ENCODE results near the gene MRPS14.

Gene MRPS14

DNA sequence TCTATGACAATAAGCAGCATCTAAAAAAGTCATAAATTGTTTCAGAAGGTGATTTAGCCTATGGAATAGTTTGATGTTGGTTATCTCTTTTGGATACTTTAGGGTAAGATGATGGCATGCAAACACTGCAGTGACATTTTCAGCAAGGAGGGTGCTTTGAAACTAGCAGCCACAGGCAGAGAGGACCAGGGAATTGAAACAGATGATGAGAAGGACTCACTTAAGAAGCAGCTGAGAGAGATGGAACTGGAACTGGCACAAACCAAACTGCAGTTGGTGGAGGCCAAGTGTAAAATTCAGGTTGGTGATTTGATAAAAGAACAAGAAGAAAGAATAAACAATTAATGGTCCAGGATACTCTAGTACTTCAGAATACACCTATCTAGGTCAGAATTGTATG lies 34.7 kb downstream of the MRPS14 start:
- DNase-seq (ENCODE audit: low read depth in 2 of 2): no peak

- DNase-seq (ENCODE audit: low read depth in 2 of 2): no peak
Observed at GRCh38 chr1:174984952-174985351, 38.3 kb downstream of the MRPS14 start.

- DNase-seq (ENCODE audit: low read depth in 2 of 2): no peak
Observed at GRCh38 chr1:174982971-174983689, 40.1 kb downstream of the MRPS14 start.

- no peak for DNase-seq (ENCODE audit: low read depth in 2 of 2)
Observed at GRCh38 chr1:174976436-174977108, 46.7 kb downstream of the MRPS14 start.

- no peak for DNase-seq (ENCODE audit: low read depth in 2 of 2)
Observed at GRCh38 chr1:174975764-174976163, 47.5 kb downstream of the MRPS14 start.

DNA sequence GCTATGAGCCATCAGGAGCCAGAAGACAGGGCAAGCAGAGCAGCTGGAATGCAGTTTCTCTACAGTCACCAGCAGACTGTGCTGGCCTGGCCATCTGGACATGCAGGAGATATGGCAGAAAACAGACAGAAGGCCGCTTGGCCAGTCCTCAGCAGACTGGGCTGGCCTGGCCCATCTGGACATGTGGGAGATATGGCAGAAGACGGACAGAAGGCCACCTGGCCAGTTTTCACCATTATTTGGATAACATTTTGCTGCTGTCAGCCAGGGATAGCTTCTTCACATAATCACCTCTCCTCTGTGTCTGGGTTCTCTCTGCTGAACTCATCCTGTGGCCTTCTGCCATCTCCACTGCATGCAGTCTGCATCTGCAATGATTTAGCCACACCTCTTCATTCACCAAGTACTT lies 48.5 kb downstream of the MRPS14 start:
- no peak for DNase-seq (ENCODE audit: low read depth in 2 of 2)

- DNase-seq (ENCODE audit: low read depth in 2 of 2): no peak
Observed at GRCh38 chr1:174971902-174972301, 51.3 kb downstream of the MRPS14 start.

DNA sequence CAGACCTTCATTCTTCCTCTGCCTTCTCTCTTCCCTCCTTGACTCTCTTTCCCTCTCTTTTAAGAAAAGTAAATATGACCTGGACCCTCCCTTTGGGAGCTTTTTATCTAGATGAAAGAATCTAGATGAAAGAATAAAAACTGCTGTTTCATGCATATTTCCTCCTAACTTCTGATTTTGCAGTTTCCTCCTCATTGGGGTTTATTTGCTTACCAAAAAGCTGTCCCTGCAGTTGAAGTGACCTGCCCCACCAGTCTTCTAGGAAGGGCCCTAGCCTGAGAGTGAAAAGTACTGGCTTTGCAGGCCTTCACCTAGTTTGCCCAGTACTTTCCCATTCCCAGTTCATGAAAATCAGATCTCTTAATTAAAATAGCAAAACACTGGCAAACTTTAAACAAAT lies 51.8 kb downstream of the MRPS14 start:
- no peak for DNase-seq (ENCODE audit: low read depth in 2 of 2)

- no peak for DNase-seq (ENCODE audit: low read depth in 2 of 2)
Observed at GRCh38 chr1:174969977-174970376, 53.2 kb downstream of the MRPS14 start.

- no peak for DNase-seq (ENCODE audit: low read depth in 2 of 2)
Observed at GRCh38 chr1:174968750-174969244, 54.4 kb downstream of the MRPS14 start.

- no peak for DNase-seq (ENCODE audit: low read depth in 2 of 2)
Observed at GRCh38 chr1:174967845-174968705, 55.1 kb downstream of the MRPS14 start.

DNA sequence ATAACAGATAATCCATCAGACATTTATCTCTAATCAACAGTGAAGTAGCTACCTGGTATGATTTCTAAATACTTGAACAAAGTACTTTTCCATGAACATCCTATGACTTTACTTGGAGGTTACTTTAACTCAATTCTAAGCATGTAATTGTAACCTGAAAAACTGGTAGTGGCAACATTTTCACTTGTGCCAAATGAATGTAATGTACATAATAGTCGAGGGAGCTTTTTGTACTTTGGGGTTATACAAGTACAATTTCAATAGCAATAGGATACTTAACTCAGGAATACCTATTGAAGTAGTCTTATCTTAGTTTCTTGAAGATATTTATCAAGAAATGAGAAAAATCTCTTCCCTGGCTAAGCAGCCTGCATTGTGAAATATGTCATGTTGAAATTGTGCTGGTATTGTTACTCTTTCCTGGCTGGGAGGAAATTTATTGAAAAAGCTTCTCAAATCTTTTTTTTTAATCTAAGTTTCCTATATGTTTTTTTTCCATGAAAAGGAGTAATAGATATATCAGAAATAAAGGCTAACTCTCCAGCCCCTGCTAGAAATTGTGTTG lies 57.1 kb downstream of the MRPS14 start:
- DNase-seq (ENCODE audit: low read depth in 2 of 2): no peak

GRCh38 chr1:174965362-174966007 lies 57.7 kb downstream of the MRPS14 start:
- no peak for DNase-seq (ENCODE audit: low read depth in 2 of 2)

DNA sequence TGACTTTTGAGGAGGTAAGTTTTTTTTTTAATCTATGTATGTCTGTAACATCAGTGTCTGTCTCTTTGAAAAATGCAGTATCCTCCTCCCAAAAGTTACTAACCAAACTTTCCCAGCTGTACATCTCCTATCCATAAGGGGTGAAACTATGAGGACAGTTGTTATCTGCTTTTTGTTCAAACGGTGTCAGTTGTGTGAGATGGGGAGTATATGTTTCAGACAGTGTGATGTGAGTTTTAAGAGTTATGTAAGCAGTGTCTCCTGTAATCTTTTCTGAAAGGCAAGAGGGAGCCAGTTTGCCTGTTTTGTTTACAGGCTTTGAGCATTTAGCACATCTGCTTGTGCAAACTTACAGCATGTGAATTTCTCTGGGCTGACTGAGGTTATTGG lies 58.3 kb downstream of the MRPS14 start:
- DNase-seq (ENCODE audit: low read depth in 2 of 2): no peak

GRCh38 chr1:174964261-174964971 lies 58.8 kb downstream of the MRPS14 start:
- DNase-seq (ENCODE audit: low read depth in 2 of 2): peak in 1 of 2 donors; percentile 24

DNA sequence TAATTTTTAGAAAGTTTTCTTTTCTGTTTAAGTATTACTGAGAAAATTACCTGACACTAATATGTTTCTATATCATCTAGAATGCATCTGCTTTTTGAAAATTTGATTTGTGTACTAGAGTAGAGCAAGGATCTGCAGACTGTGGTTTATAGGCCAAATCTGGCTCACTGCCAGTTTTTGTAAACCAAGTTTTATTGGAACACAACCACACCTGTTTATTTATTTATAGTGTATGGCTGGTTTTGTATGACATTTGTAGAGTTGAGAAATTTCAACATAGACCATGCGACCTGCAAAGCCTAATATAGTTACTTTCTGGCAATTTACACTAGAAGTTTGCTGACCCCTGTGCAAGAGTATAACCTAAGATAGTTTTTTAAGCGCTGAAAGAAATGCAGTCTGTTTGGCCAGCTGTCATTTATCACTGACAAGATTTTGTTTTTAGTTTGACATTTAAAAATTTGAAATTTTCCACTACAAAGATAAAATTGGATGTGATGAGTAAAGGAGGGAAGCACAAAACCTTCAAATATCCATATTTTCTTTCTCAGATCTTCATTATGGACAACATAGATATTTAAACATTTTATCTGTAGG lies 59.6 kb downstream of the MRPS14 start:
- no peak for DNase-seq (ENCODE audit: low read depth in 2 of 2)
